Subcutaneous adipose tissue (tissue), 4 donors: Measurements from ENCODE around the gene ELOA. TPM values are rescaled to one million over a fixed set of nuclear protein-coding genes. Genes with fewer than 3 reads are reported as not detected.

Experiments
- total RNA-seq, 4 donors: library from RNA; depleted of rRNA; stranded (reverse); fragments of >200 nt; gene quantifications; one replicate each; pipeline ENCODE4 v1.1.0, GENCODE V29; 2016
- TF ChIP-seq, protein P1 (sequence below): fragments of 450-650 bp; IDR thresholded peaks from one replicate; pipeline ENCODE4 v1.5.1; 2016; ENCODE audit warnings: low read depth, mild to moderate bottlenecking, control low read depth, antibody characterized with exemption, moderate library complexity

Gene ELOA
- total RNA-seq, 4 donors from 2014 or later: 45.9 to 56.9 (median 55.6) TPM

DNA sequence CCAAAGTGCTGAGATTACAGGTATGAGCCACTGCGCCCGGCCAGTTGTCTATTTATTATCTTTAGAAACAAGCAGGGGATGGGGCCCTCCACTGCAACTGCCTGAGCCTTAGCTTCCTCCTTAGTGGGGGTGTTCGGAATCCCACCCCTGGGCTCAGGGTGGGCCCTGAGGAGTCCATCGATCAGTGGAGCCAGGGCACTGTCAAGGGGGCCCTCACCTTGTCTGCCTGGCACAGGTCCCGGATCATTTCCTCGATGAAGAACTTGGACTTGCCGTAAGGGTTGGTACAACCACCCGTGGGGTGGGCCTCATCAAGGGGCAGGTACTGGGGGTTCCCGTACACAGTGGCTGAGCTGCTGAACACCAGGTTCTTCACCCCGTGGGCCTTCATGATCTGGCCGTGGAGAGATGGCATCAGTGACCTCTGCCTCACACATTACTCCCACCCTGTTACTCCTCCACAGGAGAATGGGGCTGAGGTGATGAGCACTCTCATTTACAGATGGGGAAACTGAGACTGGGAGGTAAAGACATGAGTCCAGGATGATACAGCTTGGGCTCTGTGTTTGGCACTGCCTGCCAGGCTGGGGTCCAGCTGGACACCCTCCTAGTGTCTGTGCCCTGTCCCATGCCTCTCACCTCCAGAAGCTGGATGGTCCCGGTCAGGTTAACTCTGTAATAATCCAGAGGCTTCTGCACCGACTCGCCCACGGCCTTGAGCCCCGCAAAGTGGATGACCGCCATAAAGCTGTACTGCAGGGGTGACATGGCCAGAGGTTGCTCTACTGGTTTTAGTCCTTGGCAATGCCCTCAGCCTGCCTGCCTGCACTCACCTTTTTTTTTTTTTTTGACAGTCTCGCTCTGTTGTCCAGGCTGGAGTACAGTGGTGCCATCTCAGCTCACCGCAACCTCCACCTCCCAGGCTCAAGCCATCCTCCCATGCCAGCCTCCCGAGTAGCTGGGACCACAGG is 54.5 kb downstream of the ELOA start:
- TF ChIP-seq, protein P1, sequence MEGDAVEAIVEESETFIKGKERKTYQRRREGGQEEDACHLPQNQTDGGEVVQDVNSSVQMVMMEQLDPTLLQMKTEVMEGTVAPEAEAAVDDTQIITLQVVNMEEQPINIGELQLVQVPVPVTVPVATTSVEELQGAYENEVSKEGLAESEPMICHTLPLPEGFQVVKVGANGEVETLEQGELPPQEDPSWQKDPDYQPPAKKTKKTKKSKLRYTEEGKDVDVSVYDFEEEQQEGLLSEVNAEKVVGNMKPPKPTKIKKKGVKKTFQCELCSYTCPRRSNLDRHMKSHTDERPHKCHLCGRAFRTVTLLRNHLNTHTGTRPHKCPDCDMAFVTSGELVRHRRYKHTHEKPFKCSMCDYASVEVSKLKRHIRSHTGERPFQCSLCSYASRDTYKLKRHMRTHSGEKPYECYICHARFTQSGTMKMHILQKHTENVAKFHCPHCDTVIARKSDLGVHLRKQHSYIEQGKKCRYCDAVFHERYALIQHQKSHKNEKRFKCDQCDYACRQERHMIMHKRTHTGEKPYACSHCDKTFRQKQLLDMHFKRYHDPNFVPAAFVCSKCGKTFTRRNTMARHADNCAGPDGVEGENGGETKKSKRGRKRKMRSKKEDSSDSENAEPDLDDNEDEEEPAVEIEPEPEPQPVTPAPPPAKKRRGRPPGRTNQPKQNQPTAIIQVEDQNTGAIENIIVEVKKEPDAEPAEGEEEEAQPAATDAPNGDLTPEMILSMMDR: no peak

DNA sequence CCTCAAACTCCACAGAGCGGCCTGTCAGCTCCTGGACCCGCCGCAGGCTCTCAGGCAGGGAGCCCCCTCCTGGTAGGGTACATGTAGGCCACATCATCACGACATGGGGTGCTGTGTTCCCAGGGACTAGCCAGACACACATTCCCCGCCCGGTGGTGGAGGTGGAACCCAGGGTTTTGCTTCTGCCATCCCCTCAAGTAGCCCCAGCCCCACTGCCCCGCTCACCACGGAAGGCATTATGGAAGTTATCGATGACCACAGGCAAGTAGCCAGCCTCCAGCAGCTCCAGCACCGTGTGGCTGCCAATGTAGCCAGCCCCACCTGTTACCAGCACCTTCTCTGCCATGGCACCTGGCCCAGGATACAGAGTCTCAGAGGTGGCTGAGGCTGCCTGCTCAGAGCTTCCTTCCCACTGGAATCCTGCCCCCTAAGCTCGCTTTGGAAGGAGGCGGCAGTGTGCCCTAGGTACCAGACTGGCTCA is 55.4 kb downstream of the ELOA start:
- TF ChIP-seq, protein P1: no peak

DNA sequence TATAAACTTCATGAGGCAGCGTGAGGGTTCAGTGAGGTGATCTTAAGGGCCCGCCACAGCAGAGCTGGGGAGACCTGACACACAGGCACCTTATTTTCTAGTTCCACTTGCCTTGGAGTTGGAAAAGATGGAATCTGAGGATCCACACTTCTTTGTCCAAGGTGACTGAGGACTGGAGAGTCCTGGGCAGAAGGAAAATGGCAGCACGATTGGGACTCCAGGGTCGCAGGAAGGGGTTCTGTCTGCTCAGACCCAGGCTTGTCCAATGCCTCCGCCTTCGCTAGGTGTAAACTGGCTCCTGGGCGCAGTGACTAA is 55.9 kb downstream of the ELOA start:
- TF ChIP-seq, protein P1: no peak

DNA sequence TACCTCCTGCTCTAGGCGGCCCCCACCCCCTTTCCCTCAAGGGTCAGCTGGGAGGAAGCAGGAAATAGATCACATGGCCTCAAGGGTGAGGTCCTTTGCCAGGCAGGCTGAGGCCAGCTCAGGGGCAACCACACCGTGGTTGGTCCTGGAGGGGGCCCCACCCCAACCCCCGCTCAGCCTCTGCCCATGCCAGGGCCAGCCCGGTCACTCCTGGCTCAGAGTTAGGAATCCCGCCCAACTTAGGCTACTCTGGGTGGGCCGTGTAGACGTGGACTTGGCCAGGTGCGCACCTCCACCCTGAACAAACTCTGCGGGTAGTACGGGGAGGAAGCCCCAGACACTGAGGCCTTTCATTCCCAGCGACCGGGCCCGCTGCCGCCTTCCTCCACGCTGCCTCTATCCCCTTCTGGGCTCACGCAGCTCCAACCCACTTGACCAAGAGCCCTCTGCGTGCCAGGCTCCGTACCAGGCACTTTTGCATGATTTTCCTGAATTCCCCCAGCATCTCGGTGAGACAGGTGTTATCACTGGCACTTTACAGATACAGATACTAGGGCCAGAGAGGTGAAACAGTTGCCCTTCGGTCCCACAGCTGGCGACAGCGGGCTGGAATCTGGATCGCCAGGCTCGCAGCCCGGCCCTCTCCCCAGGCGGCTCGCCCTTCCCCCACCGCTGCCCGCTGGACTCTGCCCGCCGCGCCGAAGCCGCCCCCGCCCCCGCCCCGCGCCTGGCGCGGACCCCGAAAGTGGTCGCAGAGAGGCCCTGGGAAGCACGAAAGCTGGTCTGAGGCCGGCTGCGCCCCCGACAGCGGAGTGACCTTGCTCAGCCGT is 56.5 kb downstream of the ELOA start:
- TF ChIP-seq, protein P1: no peak

DNA sequence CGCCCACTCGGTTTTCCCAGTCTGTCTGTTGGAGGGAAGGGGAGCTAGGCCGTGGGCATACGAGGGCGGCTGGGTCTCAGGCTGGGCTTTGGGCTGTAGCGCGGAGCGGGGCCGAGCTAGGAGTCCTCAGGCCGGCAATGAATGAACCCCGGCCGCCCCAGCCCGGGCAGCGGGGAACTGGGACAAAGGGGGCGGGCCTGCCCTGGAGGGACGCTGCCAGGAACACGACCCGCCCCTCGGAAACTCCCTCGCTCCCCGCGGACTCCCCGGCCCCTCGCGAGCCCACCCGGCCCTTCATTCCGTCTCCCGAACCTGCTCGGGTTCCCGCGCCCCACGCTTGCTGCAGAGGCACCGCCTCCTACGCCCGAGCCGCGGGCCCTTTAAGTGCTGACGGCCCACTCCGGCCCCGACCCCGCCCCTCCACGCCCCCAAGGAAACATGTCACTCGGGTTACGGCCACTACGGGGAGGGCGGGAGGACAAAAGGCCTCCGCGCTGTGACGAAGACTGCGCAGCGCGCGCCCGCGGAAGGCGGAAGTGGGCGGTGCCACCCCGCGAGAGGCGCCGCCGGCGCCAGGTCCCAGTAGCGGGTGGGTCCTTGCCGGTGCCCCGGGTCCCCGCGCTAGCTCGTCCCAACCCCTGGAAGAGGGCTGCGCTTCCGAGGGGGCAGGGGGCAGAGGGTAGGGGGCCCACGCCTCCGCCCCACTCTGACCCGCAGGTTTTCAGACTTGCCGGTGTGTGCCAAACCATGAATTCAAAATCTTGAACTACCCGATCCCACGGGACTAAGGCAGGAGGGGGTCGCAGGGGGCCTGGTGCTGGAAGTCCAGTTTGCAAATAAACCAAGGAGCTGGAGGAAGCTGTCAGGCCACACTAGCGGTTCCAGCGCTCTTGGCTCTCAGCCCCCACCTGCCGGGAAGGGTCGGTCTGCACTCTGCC is 57.4 kb downstream of the ELOA start, which contains the start of gene GALE:
TSS of gene GALE (minus strand) at position 355 of the 938 bp plus-strand sequence. CDS start 1,747 bp downstream, outside the sequence.
- TF ChIP-seq, protein P1: no peak

DNA sequence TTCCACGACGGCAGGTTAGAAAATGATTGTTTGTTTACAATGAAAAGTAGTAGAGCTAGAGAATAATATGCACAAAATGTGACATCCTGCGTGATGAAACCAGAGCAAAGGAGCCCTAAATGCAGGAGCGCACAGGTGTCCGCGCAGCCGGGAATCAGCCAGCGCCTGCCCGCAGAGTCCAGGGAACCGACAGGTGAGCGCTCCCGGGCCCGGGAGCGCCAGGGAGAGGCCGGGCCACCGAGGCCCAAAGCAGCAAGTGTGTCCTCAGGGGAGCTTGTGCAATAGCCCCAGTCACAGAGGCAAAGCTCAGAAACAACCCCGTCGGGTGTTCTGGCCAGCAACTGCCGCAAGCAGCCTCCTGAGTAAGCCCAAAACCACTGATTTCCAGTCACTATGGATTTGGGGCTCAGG is 58.1 kb downstream of the ELOA start:
- TF ChIP-seq, protein P1: no peak
